Measurements from ENCODE around the gene RFC5. TPM values are rescaled to one million over a fixed set of nuclear protein-coding genes. Genes with fewer than 3 reads are reported as not detected.
"Not testable (repeated sequence)": the region's sequence is repeated elsewhere in the genome, so short reads cannot be mapped to it uniquely, and the experiment has no call there.

RFC5 gene
- total RNA-seq, 2 experiments from 2014 or later: 39.7 to 41.0 TPM

GRCh38 chr12:118022097-118022727 is 5.7 kb downstream of the RFC5 start:
- POLR2A ChIA-PET, H3K9me3 Mint-ChIP-seq, H3K4me3 Mint-ChIP-seq, DNase-seq, CTCF ChIA-PET, H3K27ac Mint-ChIP-seq, H3K27me3 Mint-ChIP-seq: not testable (repeated sequence)
- H3K36me3 Mint-ChIP-seq (ENCODE audit: low read depth): peaks cover 76% of the 10 kb centered on the region
- H3K4me1 Mint-ChIP-seq: peaks cover 20% of the 10 kb centered on the region

- H3K9me3 Mint-ChIP-seq: no peaks in the 10 kb centered on the region
- H3K4me1 Mint-ChIP-seq: peaks cover 19% of the 10 kb centered on the region
- DNase-seq: no peak
- no peak overlapping the region for H3K4me3 Mint-ChIP-seq
- no peaks in the 10 kb centered on the region for H3K27me3 Mint-ChIP-seq
- peaks cover 82% of the 10 kb centered on the region for H3K36me3 Mint-ChIP-seq (ENCODE audit: low read depth)
- POLR2A ChIA-PET: interaction anchor here (0.9 kb wide), 1 partner anchor 39 kb away, joined by 3 read pairs; no protein-coding TSS in a partner anchor
- no peak overlapping the region for H3K27ac Mint-ChIP-seq
- CTCF ChIA-PET: interaction anchor here (0.9 kb wide), 1 partner anchor 32 kb away, joined by 3 read pairs; no protein-coding TSS in a partner anchor
Measured at GRCh38 chr12:118022728-118023109, 6.2 kb downstream of the RFC5 start.

- H3K36me3 Mint-ChIP-seq (ENCODE audit: low read depth): peaks cover 81% of the 10 kb centered on the region
- CTCF ChIA-PET: interaction anchor here (0.9 kb wide), 1 partner anchor 31 kb away, joined by 3 read pairs; no protein-coding TSS in a partner anchor
- H3K27ac Mint-ChIP-seq: no peak overlapping the region
- H3K9me3 Mint-ChIP-seq: no peaks in the 10 kb centered on the region
- no peak overlapping the region for H3K4me3 Mint-ChIP-seq
- H3K27me3 Mint-ChIP-seq: no peaks in the 10 kb centered on the region
- POLR2A ChIA-PET: interaction anchor here (0.9 kb wide), 1 partner anchor 39 kb away, joined by 3 read pairs; no protein-coding TSS in a partner anchor
- H3K4me1 Mint-ChIP-seq: peaks cover 13% of the 10 kb centered on the region
- no peak for DNase-seq
Measured at GRCh38 chr12:118023301-118023860, 6.9 kb downstream of the RFC5 start.

- peaks cover 5% of the 10 kb centered on the region for H3K4me1 Mint-ChIP-seq
- H3K4me3 Mint-ChIP-seq: no peak overlapping the region
- no peak overlapping the region for H3K27ac Mint-ChIP-seq
- POLR2A ChIA-PET: interaction anchor here (1.4 kb wide), 1 partner anchor 10 kb away, joined by 5 read pairs; no protein-coding TSS in a partner anchor
- CTCF ChIA-PET: no interaction called here
- H3K27me3 Mint-ChIP-seq: no peaks in the 10 kb centered on the region
- H3K36me3 Mint-ChIP-seq (ENCODE audit: low read depth): peaks cover 79% of the 10 kb centered on the region
- H3K9me3 Mint-ChIP-seq: no peaks in the 10 kb centered on the region
- no peak for DNase-seq
Measured at GRCh38 chr12:118025168-118025567, 8.7 kb downstream of the RFC5 start.

- Mint-ChIP-seq H3K4me1 (peaks cover 14% of the 10 kb centered on the region), H3K9me3 (no peaks in the 10 kb centered on the region), H3K4me3 (no peak overlapping the region), H3K27ac (no peak overlapping the region), H3K36me3 (ENCODE audit: low read depth) (peaks cover 80% of the 10 kb centered on the region), H3K27me3 (no peaks in the 10 kb centered on the region)
- ChIA-PET CTCF (no interaction called here), POLR2A (interaction anchor here (2.2 kb wide), 1 partner anchor 12 kb away, joined by 7 read pairs; the partner anchor contains the start of gene RFC5)
- no peak for DNase-seq
Measured at GRCh38 chr12:118029166-118029565, 12.7 kb downstream of the RFC5 start.

- CTCF ChIA-PET: interaction anchor here (0.5 to 1.6 kb wide), 3 partner anchors 14 to 158 kb away, joined by 3 to 4 read pairs (median 3); no protein-coding TSS in a partner anchor
- peaks cover 34% of the 10 kb centered on the region for H3K4me1 Mint-ChIP-seq
- no peaks in the 10 kb centered on the region for H3K27me3 Mint-ChIP-seq
- no peak overlapping the region for H3K27ac Mint-ChIP-seq
- no peak for DNase-seq
- H3K4me3 Mint-ChIP-seq: no peak overlapping the region
- POLR2A ChIA-PET: interaction anchor here (0.8 to 5.9 kb wide), 5 partner anchors 13 to 29 kb away, joined by 3 to 31 read pairs (median 4); partner anchors contain the start of genes RFC5 and WSB2
- no peaks in the 10 kb centered on the region for H3K9me3 Mint-ChIP-seq
- peaks cover 85% of the 10 kb centered on the region for H3K36me3 Mint-ChIP-seq (ENCODE audit: low read depth)
Measured at GRCh38 chr12:118032188-118032587, 15.7 kb downstream of the RFC5 start.

GRCh38 chr12:118033323-118033722 is 16.8 kb downstream of the RFC5 start:
- peaks cover 83% of the 10 kb centered on the region for H3K36me3 Mint-ChIP-seq (ENCODE audit: low read depth)

GRCh38 chr12:118033902-118034301 is 17.4 kb downstream of the RFC5 start:
- peak overlapping the region; percentile 63 for H3K27ac Mint-ChIP-seq
- no peaks in the 10 kb centered on the region for H3K27me3 Mint-ChIP-seq
- no peak for DNase-seq
- ChIA-PET CTCF (interaction anchor here (1.3 to 2.4 kb wide), 3 partner anchors 21 to 159 kb away, joined by 3 to 19 read pairs (median 3); no protein-coding TSS in a partner anchor), POLR2A (interaction anchor here (1.2 to 5.9 kb wide), 3 partner anchors 14 to 27 kb away, joined by 4 to 31 read pairs (median 6); partner anchors contain the start of genes RFC5 and WSB2)
- H3K9me3 Mint-ChIP-seq: no peaks in the 10 kb centered on the region
- H3K4me1 Mint-ChIP-seq: peaks cover 37% of the 10 kb centered on the region
- H3K36me3 Mint-ChIP-seq (ENCODE audit: low read depth): peaks cover 83% of the 10 kb centered on the region
- H3K4me3 Mint-ChIP-seq: no peak overlapping the region

More at GRCh38 chr12:118033323-118033722, 16.8 kb downstream of the RFC5 start:
- H3K4me3 Mint-ChIP-seq: no peak overlapping the region
- peaks cover 37% of the 10 kb centered on the region for H3K4me1 Mint-ChIP-seq
- no peak for DNase-seq
- H3K27ac Mint-ChIP-seq: peak overlapping the region; percentile 63
- ChIA-PET CTCF (interaction anchor here (1.0 to 1.6 kb wide), 4 partner anchors 15 to 176 kb away, joined by 3 to 4 read pairs (median 3); no protein-coding TSS in a partner anchor), POLR2A (interaction anchor here (1.3 to 5.9 kb wide), 3 partner anchors 14 to 28 kb away, joined by 4 to 31 read pairs (median 6); partner anchors contain the start of genes RFC5 and WSB2)
- H3K9me3 Mint-ChIP-seq: no peaks in the 10 kb centered on the region
- H3K27me3 Mint-ChIP-seq: no peaks in the 10 kb centered on the region

GRCh38 chr12:118034429-118035189 is 18.1 kb downstream of the RFC5 start:
- POLR2A ChIA-PET: interaction anchor here (1.0 to 5.9 kb wide), 4 partner anchors 9 to 26 kb away, joined by 3 to 31 read pairs (median 6); partner anchors contain the start of genes RFC5 and WSB2
- H3K4me1 Mint-ChIP-seq: peaks cover 37% of the 10 kb centered on the region
- peaks cover 83% of the 10 kb centered on the region for H3K36me3 Mint-ChIP-seq (ENCODE audit: low read depth)
- no peak for DNase-seq
- no peak overlapping the region for H3K4me3 Mint-ChIP-seq
- no peaks in the 10 kb centered on the region for H3K27me3 Mint-ChIP-seq
- no peaks in the 10 kb centered on the region for H3K9me3 Mint-ChIP-seq
- H3K27ac Mint-ChIP-seq: peak overlapping the region; percentile 63
- CTCF ChIA-PET: interaction anchor here (1.0 to 2.4 kb wide), 4 partner anchors 12 to 160 kb away, joined by 3 to 19 read pairs (median 3); no protein-coding TSS in a partner anchor

- Mint-ChIP-seq H3K9me3 (no peaks in the 10 kb centered on the region), H3K27ac (peak overlapping the region; percentile 63), H3K4me3 (no peak overlapping the region), H3K27me3 (no peaks in the 10 kb centered on the region), H3K36me3 (ENCODE audit: low read depth) (peaks cover 79% of the 10 kb centered on the region), H3K4me1 (peaks cover 37% of the 10 kb centered on the region)
- DNase-seq: no peak
- ChIA-PET POLR2A (interaction anchor here (1.0 to 5.9 kb wide), 8 partner anchors 7 to 26 kb away, joined by 3 to 31 read pairs (median 4); partner anchors contain the start of genes RFC5 and WSB2), CTCF (interaction anchor here (1.0 to 2.4 kb wide), 4 partner anchors 12 to 161 kb away, joined by 3 to 19 read pairs (median 3); no protein-coding TSS in a partner anchor)
Measured at GRCh38 chr12:118035190-118036041, 18.9 kb downstream of the RFC5 start.

GRCh38 chr12:118036672-118037411 is 20.3 kb downstream of the RFC5 start:
- no peak for DNase-seq
- no peaks in the 10 kb centered on the region for H3K27me3 Mint-ChIP-seq
- H3K36me3 Mint-ChIP-seq (ENCODE audit: low read depth): peaks cover 75% of the 10 kb centered on the region
- CTCF ChIA-PET: interaction anchor here (1.2 to 1.3 kb wide), 2 partner anchors 19 to 180 kb away, joined by 3 to 4 read pairs; no protein-coding TSS in a partner anchor
- no peak overlapping the region for H3K27ac Mint-ChIP-seq
- POLR2A ChIA-PET: interaction anchor here (1.1 to 5.9 kb wide), 4 partner anchors 7 to 24 kb away, joined by 3 to 31 read pairs (median 5); partner anchors contain the start of gene WSB2
- H3K4me3 Mint-ChIP-seq: no peak overlapping the region
- no peaks in the 10 kb centered on the region for H3K9me3 Mint-ChIP-seq
- peaks cover 37% of the 10 kb centered on the region for H3K4me1 Mint-ChIP-seq
